ENCODE measurements around the gene PLGRKT.
"Not testable (repeated sequence)": the region's sequence is repeated elsewhere in the genome, so short reads cannot be mapped to it uniquely, and the experiment has no call there.

GRCh38 chr9:5445096-5445495 is 7.4 kb upstream of the PLGRKT start:
- TF ChIP-seq CTCF (IDR thresholded peaks at IDR 0.05; ENCODE audit: poor library complexity, severe bottlenecking); REST (IDR thresholded peaks at IDR 0.05; ENCODE audit: borderline replicate concordance); EZH2 (IDR thresholded peaks at IDR 0.05; ENCODE audit: borderline replicate concordance, insufficient read depth, low read length, poor library complexity, severe bottlenecking); POLR2AphosphoS5 (IDR thresholded peaks at IDR 0.05); SMC3 (conservative IDR thresholded peaks at IDR 0.05; ENCODE audit: poor library complexity); TAF1 (IDR thresholded peaks at IDR 0.05; ENCODE audit: low read depth); MXI1 (conservative IDR thresholded peaks at IDR 0.05; ENCODE audit: poor library complexity, severe bottlenecking); RAD21 (conservative IDR thresholded peaks at IDR 0.05): not testable (repeated sequence)
